SK-N-MC (cell line): ENCODE data around the gene C1QTNF6.

ENCODE experiments used
- EZH2 ChIP-seq: fragments of 200-600 bp; sonication (generic); IDR thresholded peaks from one replicate; pipeline ENCODE4 v1.6.1; 2017; ENCODE audit warnings: antibody characterized with exemption
- FOXP2 ChIP-seq: optimal IDR thresholded peaks from 2 replicates; pipeline ENCODE3; 2011; ENCODE audit warnings: mild to moderate bottlenecking, moderate library complexity; ENCODE audit not compliant: insufficient read depth; ENCODE audit errors: extremely low read length, control extremely low read depth
- POLR2AphosphoS5 ChIP-seq: IDR thresholded peaks from 2 replicates; pipeline ENCODE4 v1.6.1; 2012; ENCODE audit warnings: mild to moderate bottlenecking, low read depth, low read length, borderline replicate concordance

GRCh38 chr22:37133304-37134018 lies 54.6 kb downstream of the C1QTNF6 start:
- TF ChIP-seq EZH2 = no peak
- TF ChIP-seq POLR2AphosphoS5 = no peak
- no peak for TF ChIP-seq FOXP2
